DMS114 treated with DMSO at 0.1 percent for 48 hours (cell line): ENCODE results near the gene TYMP.
A peak's percentile ranks its signal among the peaks of the same experiment; 100 is the strongest.

Experiments
- DNase-seq: peaks from one replicate; lab custom pipeline; 2025; ENCODE audit not compliant: unreplicated experiment; lab: John Stamatoyannopoulos, UW

Gene TYMP

GRCh38 chr22:50563413-50564160, 33.8 kb upstream of the TYMP start:
- no peak for DNase-seq

- peak; percentile 83 for DNase-seq
These were observed 33.0 kb upstream of the TYMP start, which contains the start of gene SYCE3 for GRCh38 chr22:50562523-50563412. SYCE3 (minus strand) TSS chr22:50562919; CDS start chr22:50556405, 6,514 bp downstream.

GRCh38 chr22:50561401-50562358, 31.9 kb upstream of the TYMP start:
- DNase-seq: no peak

- DNase-seq: no peak
These were observed 30.2 kb upstream of the TYMP start for GRCh38 chr22:50560034-50560433.

- DNase-seq: no peak
These were observed 26.9 kb upstream of the TYMP start for GRCh38 chr22:50556703-50557102.

- DNase-seq: no peak
These were observed 23.5 kb upstream of the TYMP start for GRCh38 chr22:50553310-50553709.

DNA sequence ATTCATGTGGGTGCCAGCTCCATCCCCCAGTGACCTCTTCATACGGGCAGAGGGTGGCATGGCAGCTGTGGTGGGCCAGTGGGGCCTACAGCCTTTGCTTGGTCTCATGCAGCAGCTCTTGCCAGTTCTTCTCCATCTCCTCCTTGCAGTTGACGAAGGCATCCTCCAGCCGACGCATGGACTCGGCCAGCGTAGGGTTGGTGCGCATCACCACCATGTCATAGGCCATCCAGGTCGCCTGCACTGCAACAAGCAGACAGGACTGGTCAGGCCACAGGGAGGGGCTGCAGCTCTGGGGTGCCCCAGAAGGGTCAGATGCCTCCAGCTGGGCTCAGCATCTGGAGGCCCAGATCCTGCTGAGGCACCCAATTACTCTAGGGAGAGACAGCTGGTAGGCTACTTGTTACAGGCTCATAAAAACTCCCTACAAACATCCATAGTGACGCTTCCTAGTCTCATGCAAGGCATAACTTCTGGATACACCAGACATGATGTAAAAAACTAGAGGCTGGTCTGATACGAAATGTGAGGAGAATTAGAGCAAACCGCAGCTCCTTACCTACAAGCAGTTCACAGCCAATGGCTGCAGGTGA, 21.4 kb upstream of the TYMP start:
- DNase-seq: no peak

DNA sequence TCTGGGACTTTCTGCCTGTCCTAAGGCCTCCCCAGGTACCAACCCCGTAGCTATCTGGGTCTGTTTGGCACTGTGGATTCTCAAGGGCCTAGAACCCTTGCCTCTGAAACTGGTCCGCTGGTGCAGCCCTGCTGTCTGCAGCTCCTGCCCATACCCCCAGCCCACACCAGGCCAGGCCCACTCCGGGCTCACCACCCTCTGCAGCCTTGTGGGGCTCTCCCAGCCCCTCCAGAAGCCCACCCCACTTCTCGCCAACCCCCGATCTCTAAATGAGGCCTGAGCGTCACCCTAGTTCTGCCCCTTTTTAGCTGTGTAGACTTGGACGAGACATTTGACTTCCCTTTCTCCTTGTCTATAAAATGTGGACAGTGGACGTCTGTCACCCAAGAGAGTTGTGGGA, 20.6 kb upstream of the TYMP start:
- no peak for DNase-seq

GRCh38 chr22:50548921-50549790, 19.3 kb upstream of the TYMP start:
- DNase-seq: no peak

- DNase-seq: no peak
These were observed 18.5 kb upstream of the TYMP start for GRCh38 chr22:50548040-50548920.

DNA sequence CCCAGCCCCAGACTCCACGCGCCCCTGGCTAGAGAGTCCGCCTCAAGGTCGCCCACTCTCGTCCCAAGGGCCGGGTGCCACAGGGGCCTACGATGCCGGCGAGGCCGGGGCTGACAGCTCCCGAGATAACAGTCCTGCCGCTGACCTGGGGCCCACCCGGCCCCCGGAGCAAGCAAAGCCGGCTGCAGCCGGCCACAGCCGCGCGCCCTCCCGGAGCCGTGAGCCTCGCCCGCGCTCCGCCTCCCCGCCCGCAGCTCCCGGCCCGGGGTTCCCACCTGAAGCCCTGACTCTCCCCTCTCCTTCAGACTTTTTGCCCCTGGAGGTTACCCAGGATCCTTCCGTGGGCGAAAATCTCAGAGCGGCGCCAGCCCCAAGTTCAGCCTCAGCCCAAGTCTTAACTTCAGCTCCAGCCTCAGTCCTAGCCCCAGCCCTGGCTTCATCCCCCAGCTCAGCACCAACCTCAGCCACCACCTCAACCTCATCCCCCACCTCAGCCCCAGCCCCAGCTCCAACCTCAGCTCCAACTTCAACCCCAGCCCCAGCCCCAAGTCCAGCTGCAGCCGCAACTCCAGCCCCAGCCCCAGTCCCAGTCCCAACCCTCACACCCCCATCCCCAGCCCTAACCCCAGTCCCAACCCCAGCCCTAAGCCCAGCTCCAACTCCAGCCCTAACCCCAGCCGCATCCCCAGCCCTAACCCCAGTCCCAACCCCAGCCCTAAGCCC, 17.6 kb upstream of the TYMP start:
- no peak for DNase-seq

- no peak for DNase-seq
These were observed 16.8 kb upstream of the TYMP start for GRCh38 chr22:50546326-50547262.

- peak; percentile 14 for DNase-seq
These were observed 15.9 kb upstream of the TYMP start, which contains the start of gene KLHDC7B for GRCh38 chr22:50545522-50546325. KLHDC7B (plus strand) TSS chr22:50545899; CDS start chr22:50546244, 345 bp downstream.

DNA sequence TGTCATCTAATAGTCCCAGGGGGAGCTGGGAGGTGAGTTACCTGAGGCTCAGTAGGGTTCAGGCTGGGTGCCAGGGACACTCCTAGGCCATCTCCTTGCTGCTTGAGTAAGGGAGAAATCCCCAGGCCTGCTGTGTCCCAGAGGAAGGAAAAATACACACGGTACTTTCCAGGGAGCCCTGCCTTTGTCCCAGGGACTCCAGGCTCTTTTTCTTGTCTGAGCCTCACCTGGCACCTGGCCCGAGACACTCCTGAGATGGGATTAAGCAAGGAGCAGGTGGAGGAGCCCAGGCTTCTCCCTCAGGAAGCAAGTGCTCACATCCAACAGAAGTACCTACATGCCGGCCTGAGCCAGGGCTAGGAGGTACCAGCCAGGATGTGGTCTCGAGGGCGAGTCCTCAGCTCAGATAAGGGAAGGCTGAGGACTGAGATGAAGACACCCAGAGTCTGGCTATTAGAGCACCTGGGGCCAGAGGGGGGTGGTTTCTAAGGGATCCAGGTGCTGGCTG, 15.0 kb upstream of the TYMP start:
- no peak for DNase-seq

- DNase-seq: peak; percentile 27
These were observed 14.4 kb upstream of the TYMP start for GRCh38 chr22:50544078-50544745.
